ENCODE measurements around the gene SSH2. TPM values are rescaled to one million over a fixed set of nuclear protein-coding genes. Genes with fewer than 3 reads are reported as not detected.

The SSH2 gene
- total RNA-seq, 1 donor from 2014 or later = 12.2 TPM

GRCh38 chr17:29820425-29820824 lies 109.6 kb downstream of the SSH2 start:
- H3K36me3 ChIP-seq = no peaks in the 10 kb centered on the region
- H3K27ac ChIP-seq = no peak overlapping the region
- H4K20me1 ChIP-seq (ENCODE audit: low read depth) = no peaks in the 10 kb centered on the region
- Mint-ChIP-seq H3K27ac (no peak overlapping the region), H3K9me3 (no peaks in the 10 kb centered on the region), H3K4me3 (no peak overlapping the region), H3K4me1 (no peaks in the 10 kb centered on the region), H3K36me3 (no peaks in the 10 kb centered on the region), H3K27me3 (ENCODE audit: insufficient read depth, low read depth) (no peaks in the 10 kb centered on the region)
- H3K9ac ChIP-seq = no peak overlapping the region
- no peaks in the 10 kb centered on the region for H3F3A ChIP-seq (ENCODE audit: low read depth)
- TF ChIP-seq EZH2 (IDR thresholded peaks at IDR 0.05) = no peak
- no peak for TF ChIP-seq EZH2phosphoT487 (IDR thresholded peaks at IDR 0.05)
- no peak for TF ChIP-seq CTCF (IDR thresholded peaks at IDR 0.05)
- H3K4me2 ChIP-seq = no peak overlapping the region
- no peaks in the 10 kb centered on the region for H3K4me1 ChIP-seq
- no peak overlapping the region for H2AFZ ChIP-seq (replicated peaks)
- H3K9me3 ChIP-seq (ENCODE audit: low read depth) = no peaks in the 10 kb centered on the region
- H3K27me3 ChIP-seq = no peaks in the 10 kb centered on the region
- H3K4me3 ChIP-seq = no peak overlapping the region
- DNase-seq (ENCODE audit: low spot score) = no peak
- H3K79me2 ChIP-seq (ENCODE audit: low read depth) = no peaks in the 10 kb centered on the region

- Histone ChIP-seq H3F3A (ENCODE audit: low read depth) (no peaks in the 10 kb centered on the region), H3K4me2 (no peak overlapping the region), H2AFZ (replicated peaks) (no peak overlapping the region), H3K79me2 (ENCODE audit: low read depth) (no peaks in the 10 kb centered on the region), H3K27me3 (no peaks in the 10 kb centered on the region), H3K27ac (no peak overlapping the region), H3K9me3 (ENCODE audit: low read depth) (no peaks in the 10 kb centered on the region), H3K9ac (no peak overlapping the region), H4K20me1 (ENCODE audit: low read depth) (no peaks in the 10 kb centered on the region), H3K4me1 (no peaks in the 10 kb centered on the region), H3K4me3 (no peak overlapping the region), H3K36me3 (no peaks in the 10 kb centered on the region)
- H3K4me1 Mint-ChIP-seq = no peaks in the 10 kb centered on the region
- no peaks in the 10 kb centered on the region for H3K9me3 Mint-ChIP-seq
- no peak overlapping the region for H3K27ac Mint-ChIP-seq
- no peaks in the 10 kb centered on the region for H3K27me3 Mint-ChIP-seq (ENCODE audit: insufficient read depth, low read depth)
- H3K36me3 Mint-ChIP-seq = no peaks in the 10 kb centered on the region
- no peak overlapping the region for H3K4me3 Mint-ChIP-seq
- peak; percentile 76 for DNase-seq (ENCODE audit: low spot score)
- TF ChIP-seq CTCF (IDR thresholded peaks at IDR 0.05) (peak; percentile 84), EZH2phosphoT487 (IDR thresholded peaks at IDR 0.05) (no peak)
These were observed 122.3 kb downstream of the SSH2 start for GRCh38 chr17:29807520-29808361.

- H3K4me3 Mint-ChIP-seq = no peak overlapping the region
- H2AFZ ChIP-seq (replicated peaks) = no peak overlapping the region
- DNase-seq (ENCODE audit: low spot score) = no peak
- H3K4me3 ChIP-seq = no peak overlapping the region
- H3K27ac ChIP-seq = no peak overlapping the region
- no peaks in the 10 kb centered on the region for H3K27me3 ChIP-seq
- H3K36me3 Mint-ChIP-seq = no peaks in the 10 kb centered on the region
- no peaks in the 10 kb centered on the region for H3K27me3 Mint-ChIP-seq (ENCODE audit: insufficient read depth, low read depth)
- H3K79me2 ChIP-seq (ENCODE audit: low read depth) = no peaks in the 10 kb centered on the region
- H3K9me3 Mint-ChIP-seq = no peaks in the 10 kb centered on the region
- H3K27ac Mint-ChIP-seq = no peak overlapping the region
- H3K4me2 ChIP-seq = no peak overlapping the region
- no peaks in the 10 kb centered on the region for H3K36me3 ChIP-seq
- H3K4me1 Mint-ChIP-seq = no peaks in the 10 kb centered on the region
- H3F3A ChIP-seq (ENCODE audit: low read depth) = no peaks in the 10 kb centered on the region
- H3K4me1 ChIP-seq = no peaks in the 10 kb centered on the region
- no peaks in the 10 kb centered on the region for H4K20me1 ChIP-seq (ENCODE audit: low read depth)
- TF ChIP-seq EZH2 (IDR thresholded peaks at IDR 0.05) = no peak
- no peaks in the 10 kb centered on the region for H3K9me3 ChIP-seq (ENCODE audit: low read depth)
- no peak overlapping the region for H3K9ac ChIP-seq
These were observed 127.8 kb downstream of the SSH2 start for GRCh38 chr17:29802246-29802645.

GRCh38 chr17:29800457-29800856 lies 129.6 kb downstream of the SSH2 start:
- Histone ChIP-seq H3K4me3 (no peak overlapping the region), H3K9me3 (ENCODE audit: low read depth) (no peaks in the 10 kb centered on the region), H2AFZ (replicated peaks) (no peak overlapping the region), H3K9ac (no peak overlapping the region), H3K4me1 (no peaks in the 10 kb centered on the region), H3K27ac (no peak overlapping the region), H3K79me2 (ENCODE audit: low read depth) (no peaks in the 10 kb centered on the region), H3K36me3 (no peaks in the 10 kb centered on the region), H3F3A (ENCODE audit: low read depth) (no peaks in the 10 kb centered on the region), H3K4me2 (no peak overlapping the region), H4K20me1 (ENCODE audit: low read depth) (no peaks in the 10 kb centered on the region), H3K27me3 (no peaks in the 10 kb centered on the region)
- Mint-ChIP-seq H3K36me3 (no peaks in the 10 kb centered on the region), H3K4me1 (no peaks in the 10 kb centered on the region), H3K4me3 (no peak overlapping the region), H3K27me3 (ENCODE audit: insufficient read depth, low read depth) (no peaks in the 10 kb centered on the region), H3K9me3 (no peaks in the 10 kb centered on the region), H3K27ac (no peak overlapping the region)
- no peak for TF ChIP-seq EZH2phosphoT487 (IDR thresholded peaks at IDR 0.05)
- no peak for TF ChIP-seq EZH2 (IDR thresholded peaks at IDR 0.05)
- TF ChIP-seq CTCF (IDR thresholded peaks at IDR 0.05) = no peak
- no peak for DNase-seq (ENCODE audit: low spot score)

Data from neural progenitor cell (in vitro differentiated cells).